T-helper 2 cell treated with Interferon-gamma antibody and Interleukin-4, amounts not matched to agents 5 μg/mL and 100 μg/mL, for 36 hours (primary cell): ENCODE results near the gene ABO.
"Not testable (repeated sequence)": the region's sequence is repeated elsewhere in the genome, so short reads cannot be mapped to it uniquely, and the experiment has no call there.

Source experiments
- DNase-seq: peaks from one replicate; pipeline ENCODE4 v3.0.0; 2021; ENCODE audit warnings: low spot score
- H3K27ac Mint-ChIP-seq: one replicate; pipeline ENCODE4 v1.8.0; 2021; ENCODE audit warnings: mild to moderate bottlenecking, mixed read lengths
- H3K27me3 Mint-ChIP-seq: one replicate; pipeline ENCODE4 v1.8.0; 2021; ENCODE audit warnings: low read depth, mixed read lengths
- H3K36me3 Mint-ChIP-seq: one replicate; pipeline ENCODE4 v1.8.0; 2021; ENCODE audit warnings: low read depth, mixed read lengths
- H3K4me1 Mint-ChIP-seq: one replicate; pipeline ENCODE4 v1.8.0; 2021; ENCODE audit warnings: low read depth, mixed read lengths
- H3K4me3 Mint-ChIP-seq: one replicate; pipeline ENCODE4 v1.8.0; 2022; ENCODE audit warnings: mild to moderate bottlenecking, moderate library complexity, mixed read lengths
- H3K9me3 Mint-ChIP-seq: one replicate; pipeline ENCODE4 v1.8.0; 2021; ENCODE audit warnings: mixed read lengths

The ABO gene

GRCh38 chr9:133304477-133305377 is 29.7 kb upstream of the ABO start:
- Mint-ChIP-seq H3K27me3 (no peaks in the 10 kb centered on the region), H3K4me1 (no peaks in the 10 kb centered on the region), H3K36me3 (no peaks in the 10 kb centered on the region), H3K9me3 (no peaks in the 10 kb centered on the region), H3K27ac (no peak overlapping the region), H3K4me3 (no peak overlapping the region)
- DNase-seq = no peak

GRCh38 chr9:133304158-133304470 is 29.1 kb upstream of the ABO start:
- no peaks in the 10 kb centered on the region for H3K36me3 Mint-ChIP-seq
- no peaks in the 10 kb centered on the region for H3K4me1 Mint-ChIP-seq
- H3K4me3 Mint-ChIP-seq = no peak overlapping the region
- DNase-seq = no peak
- H3K27me3 Mint-ChIP-seq = no peaks in the 10 kb centered on the region
- no peak overlapping the region for H3K27ac Mint-ChIP-seq
- no peaks in the 10 kb centered on the region for H3K9me3 Mint-ChIP-seq

- no peak overlapping the region for H3K27ac Mint-ChIP-seq
- H3K4me1 Mint-ChIP-seq = no peaks in the 10 kb centered on the region
- no peak overlapping the region for H3K4me3 Mint-ChIP-seq
- no peaks in the 10 kb centered on the region for H3K9me3 Mint-ChIP-seq
- H3K36me3 Mint-ChIP-seq = no peaks in the 10 kb centered on the region
- H3K27me3 Mint-ChIP-seq = no peaks in the 10 kb centered on the region
- no peak for DNase-seq
Measured at GRCh38 chr9:133303266-133304157, 28.5 kb upstream of the ABO start.

- H3K4me1 Mint-ChIP-seq = no peaks in the 10 kb centered on the region
- no peaks in the 10 kb centered on the region for H3K9me3 Mint-ChIP-seq
- peaks cover 5% of the 10 kb centered on the region for H3K27me3 Mint-ChIP-seq
- no peaks in the 10 kb centered on the region for H3K36me3 Mint-ChIP-seq
- H3K4me3 Mint-ChIP-seq = no peak overlapping the region
- H3K27ac Mint-ChIP-seq = no peak overlapping the region
- DNase-seq = no peak
Measured at GRCh38 chr9:133301253-133302230, 26.5 kb upstream of the ABO start.

GRCh38 chr9:133299996-133300395 is 25.0 kb upstream of the ABO start:
- not testable (repeated sequence) for DNase-seq, H3K27me3 Mint-ChIP-seq, H3K4me1 Mint-ChIP-seq, H3K36me3 Mint-ChIP-seq, H3K27ac Mint-ChIP-seq, H3K9me3 Mint-ChIP-seq, H3K4me3 Mint-ChIP-seq

GRCh38 chr9:133294257-133294656 is 19.3 kb upstream of the ABO start:
- H3K9me3 Mint-ChIP-seq = peaks cover 33% of the 10 kb centered on the region
- peaks cover 19% of the 10 kb centered on the region for H3K27me3 Mint-ChIP-seq

GRCh38 chr9:133290751-133291302 is 15.8 kb upstream of the ABO start:
- Mint-ChIP-seq H3K9me3 (peaks cover 37% of the 10 kb centered on the region), H3K4me1 (no peaks in the 10 kb centered on the region), H3K4me3 (no peak overlapping the region), H3K27me3 (peaks cover 14% of the 10 kb centered on the region), H3K27ac (no peak overlapping the region), H3K36me3 (no peaks in the 10 kb centered on the region)
- DNase-seq = no peak

More at GRCh38 chr9:133294257-133294656, 19.3 kb upstream of the ABO start:
- Mint-ChIP-seq H3K27ac (no peak overlapping the region), H3K36me3 (no peaks in the 10 kb centered on the region), H3K4me1 (no peaks in the 10 kb centered on the region), H3K4me3 (no peak overlapping the region)
- DNase-seq = no peak

- DNase-seq = no peak
- no peaks in the 10 kb centered on the region for H3K36me3 Mint-ChIP-seq
- H3K9me3 Mint-ChIP-seq = peaks cover 23% of the 10 kb centered on the region
- H3K4me3 Mint-ChIP-seq = no peak overlapping the region
- H3K4me1 Mint-ChIP-seq = no peaks in the 10 kb centered on the region
- H3K27ac Mint-ChIP-seq = no peak overlapping the region
- H3K27me3 Mint-ChIP-seq = no peaks in the 10 kb centered on the region
Measured at GRCh38 chr9:133286523-133286922, 11.5 kb upstream of the ABO start.

GRCh38 chr9:133285252-133285775 is 10.3 kb upstream of the ABO start:
- Mint-ChIP-seq H3K9me3 (peaks cover 13% of the 10 kb centered on the region), H3K4me1 (no peaks in the 10 kb centered on the region), H3K27me3 (no peaks in the 10 kb centered on the region), H3K27ac (no peak overlapping the region), H3K4me3 (no peak overlapping the region), H3K36me3 (no peaks in the 10 kb centered on the region)
- DNase-seq = no peak

- no peak overlapping the region for H3K27ac Mint-ChIP-seq
Measured at GRCh38 chr9:133284362-133284761, 9.4 kb upstream of the ABO start.

GRCh38 chr9:133283255-133284032 is 8.4 kb upstream of the ABO start:
- not testable (repeated sequence) for H3K27ac Mint-ChIP-seq, H3K27me3 Mint-ChIP-seq, H3K9me3 Mint-ChIP-seq, DNase-seq, H3K36me3 Mint-ChIP-seq, H3K4me3 Mint-ChIP-seq, H3K4me1 Mint-ChIP-seq

More at GRCh38 chr9:133284362-133284761, 9.4 kb upstream of the ABO start:
- H3K27me3 Mint-ChIP-seq = no peaks in the 10 kb centered on the region
- no peak for DNase-seq
- H3K36me3 Mint-ChIP-seq = no peaks in the 10 kb centered on the region
- peaks cover 4% of the 10 kb centered on the region for H3K9me3 Mint-ChIP-seq
- H3K4me3 Mint-ChIP-seq = no peak overlapping the region
- H3K4me1 Mint-ChIP-seq = no peaks in the 10 kb centered on the region

- Mint-ChIP-seq H3K4me3 (no peak overlapping the region), H3K4me1 (no peaks in the 10 kb centered on the region)
Measured at GRCh38 chr9:133282464-133283238, 7.7 kb upstream of the ABO start.

More at GRCh38 chr9:133282464-133283238, 7.7 kb upstream of the ABO start:
- Mint-ChIP-seq H3K36me3 (no peaks in the 10 kb centered on the region), H3K9me3 (no peaks in the 10 kb centered on the region), H3K27me3 (peaks cover 4% of the 10 kb centered on the region), H3K27ac (no peak overlapping the region)
- DNase-seq = no peak
